Activated B cell treated with CpG ODN at 0.5 μM for 24 hours (primary cell): ENCODE measurements around the gene NPW. TPM values are rescaled to one million over a fixed set of nuclear protein-coding genes. Genes with fewer than 3 reads are reported as not detected.
A peak's percentile ranks its signal among the peaks of the same experiment; 100 is the strongest.

Source experiments
- ATAC-seq: fragments of 200-7000 bp; cut with Tn5 transposase; one replicate; pipeline ENCODE4 v1.10.0; 2021; ENCODE audit warnings: low read depth, mild to moderate bottlenecking, moderate library complexity
- CTCF ChIA-PET: fragments of 350-600 bp; sonication (Branson Sonifier 250); formaldehyde crosslinking; loops from one replicate; lab custom pipeline; 2021; ENCODE audit warnings: antibody characterized with exemption; lab: Charles Lee
- POLR2A ChIA-PET: fragments of 350-600 bp; sonication (Branson Sonifier 250); formaldehyde crosslinking; loops from one replicate; lab custom pipeline; 2021; ENCODE audit warnings: antibody characterized with exemption; lab: Charles Lee
- DNase-seq: peaks from one replicate; pipeline ENCODE4 v3.0.0; 2022
- H3K27ac Mint-ChIP-seq: one replicate; pipeline ENCODE4 v1.8.0; 2020; ENCODE audit warnings: mixed read lengths
- H3K27me3 Mint-ChIP-seq: one replicate; pipeline ENCODE4 v1.8.0; 2021; ENCODE audit warnings: mixed read lengths
- H3K36me3 Mint-ChIP-seq: one replicate; pipeline ENCODE4 v1.8.0; 2021; ENCODE audit warnings: low read depth, mixed read lengths
- H3K4me1 Mint-ChIP-seq: one replicate; pipeline ENCODE4 v1.8.0; 2021; ENCODE audit warnings: mixed read lengths
- H3K4me3 Mint-ChIP-seq: one replicate; pipeline ENCODE4 v1.8.0; 2020; ENCODE audit warnings: mild to moderate bottlenecking, mixed read lengths
- H3K9me3 Mint-ChIP-seq: one replicate; pipeline ENCODE4 v1.8.0; 2020; ENCODE audit warnings: mixed read lengths
- intact Hi-C: fragments of 100-400 bp; cut with micrococcal nuclease; formaldehyde crosslinking; loops from one replicate; pipeline ENCODE4 v1.15.1; 2024
- total RNA-seq: library from RNA; stranded (reverse); gene quantifications from 2 replicates; pipeline ENCODE4 v1.2.3, GENCODE V29; 2022
- TF ChIP-seq, protein P1 (sequence below): fragments of 200-600 bp; IDR thresholded peaks from one replicate; pipeline ENCODE4 v1.8.0; 2022; ENCODE audit warnings: antibody characterized with exemption, mild to moderate bottlenecking

The NPW gene
- total RNA-seq, 1 donor from 2014 or later, result 1.5 TPM

DNA sequence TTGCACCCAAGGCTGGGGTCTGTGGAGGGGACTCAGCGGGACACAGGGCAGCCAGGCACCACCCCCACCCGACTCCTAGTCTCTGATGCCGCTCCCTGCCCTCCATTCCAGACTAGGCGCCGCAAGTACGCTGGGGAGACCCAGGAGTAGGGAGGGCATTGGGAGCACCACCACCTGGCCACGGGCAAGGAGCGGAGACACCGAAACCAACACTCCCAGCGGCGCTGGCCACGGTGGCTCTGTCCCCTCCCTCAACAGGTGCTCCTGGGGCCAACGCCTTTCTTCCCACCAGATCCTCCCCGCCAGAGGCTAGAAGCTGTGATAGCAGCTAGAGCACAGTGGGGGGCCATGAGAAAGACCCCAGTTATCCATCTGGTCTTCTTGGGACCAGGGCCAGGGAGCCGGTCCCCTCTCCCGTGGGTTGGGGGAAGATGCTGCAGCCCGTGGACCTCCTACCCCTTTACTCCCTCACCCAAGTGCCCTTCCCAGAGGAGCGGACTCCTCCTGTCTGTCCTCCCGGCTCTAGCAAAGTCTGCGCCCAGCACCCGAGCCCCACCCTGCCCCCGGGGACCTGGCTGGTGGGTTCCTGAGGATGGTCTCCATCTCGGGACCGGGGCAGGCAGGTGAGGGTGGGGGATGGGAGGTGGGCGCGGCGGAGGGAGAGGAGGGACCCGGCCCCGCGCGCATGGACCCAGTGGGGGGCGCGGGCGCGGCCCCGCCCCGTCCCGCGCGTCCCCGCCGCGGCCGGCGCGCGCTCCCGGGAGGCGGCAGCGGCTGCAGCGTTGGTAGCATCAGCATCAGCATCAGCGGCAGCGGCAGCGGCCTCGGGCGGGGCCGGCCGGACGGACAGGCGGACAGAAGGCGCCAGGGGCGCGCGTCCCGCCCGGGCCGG, 30.1 kb upstream of the NPW start, which contains the start of gene SYNGR3:
TSS of gene SYNGR3 (plus strand) at position 762 of the 892 bp plus-strand sequence. CDS start 133 bp downstream, outside the sequence.
- ChIA-PET CTCF (interaction anchor here (1.9 kb wide), 1 partner anchor 14 kb away, joined by 4 read pairs; no protein-coding TSS in a partner anchor), POLR2A (interaction anchor here (0.7 to 21.9 kb wide), 8 partner anchors 8 to 226 kb away, joined by 3 to 351 read pairs (median 10); partner anchors contain the start of genes MLST8, NDUFB10, NOXO1 and PGP)
- peaks cover 38% of the 10 kb centered on the region for H3K4me1 Mint-ChIP-seq
- ATAC-seq, result no peak
- intact Hi-C loops, result loop anchor here (5.0 kb wide), 1 partner anchor 377 kb away; the partner anchor contains the start of genes CRAMP1 and IFT140
- H3K27ac Mint-ChIP-seq, result peak within 1 kb of the TSS; percentile 88
- TF ChIP-seq, protein P1, sequence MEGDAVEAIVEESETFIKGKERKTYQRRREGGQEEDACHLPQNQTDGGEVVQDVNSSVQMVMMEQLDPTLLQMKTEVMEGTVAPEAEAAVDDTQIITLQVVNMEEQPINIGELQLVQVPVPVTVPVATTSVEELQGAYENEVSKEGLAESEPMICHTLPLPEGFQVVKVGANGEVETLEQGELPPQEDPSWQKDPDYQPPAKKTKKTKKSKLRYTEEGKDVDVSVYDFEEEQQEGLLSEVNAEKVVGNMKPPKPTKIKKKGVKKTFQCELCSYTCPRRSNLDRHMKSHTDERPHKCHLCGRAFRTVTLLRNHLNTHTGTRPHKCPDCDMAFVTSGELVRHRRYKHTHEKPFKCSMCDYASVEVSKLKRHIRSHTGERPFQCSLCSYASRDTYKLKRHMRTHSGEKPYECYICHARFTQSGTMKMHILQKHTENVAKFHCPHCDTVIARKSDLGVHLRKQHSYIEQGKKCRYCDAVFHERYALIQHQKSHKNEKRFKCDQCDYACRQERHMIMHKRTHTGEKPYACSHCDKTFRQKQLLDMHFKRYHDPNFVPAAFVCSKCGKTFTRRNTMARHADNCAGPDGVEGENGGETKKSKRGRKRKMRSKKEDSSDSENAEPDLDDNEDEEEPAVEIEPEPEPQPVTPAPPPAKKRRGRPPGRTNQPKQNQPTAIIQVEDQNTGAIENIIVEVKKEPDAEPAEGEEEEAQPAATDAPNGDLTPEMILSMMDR, result no peak
- peak; percentile 38 for DNase-seq
- H3K36me3 Mint-ChIP-seq, result peaks cover 16% of the 10 kb centered on the region
- H3K9me3 Mint-ChIP-seq, result no peaks in the 10 kb centered on the region
- peak within 1 kb of the TSS; percentile 82 for H3K4me3 Mint-ChIP-seq
- no peaks in the 10 kb centered on the region for H3K27me3 Mint-ChIP-seq

DNA sequence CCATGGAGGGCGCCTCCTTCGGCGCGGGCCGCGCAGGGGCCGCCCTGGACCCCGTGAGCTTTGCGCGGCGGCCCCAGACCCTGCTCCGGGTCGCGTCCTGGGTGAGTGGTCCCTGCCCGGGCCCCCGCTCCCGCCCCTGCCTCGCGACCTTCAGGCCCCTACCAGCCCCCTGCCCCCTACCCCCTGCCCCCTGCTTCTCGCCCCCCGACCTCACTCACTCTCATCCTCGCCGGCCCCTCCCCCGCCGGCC, 29.6 kb upstream of the NPW start:
- POLR2A ChIA-PET, result interaction anchor here (1.2 to 21.9 kb wide), 10 partner anchors 9 to 225 kb away, joined by 3 to 351 read pairs (median 14); partner anchors contain the start of genes MLST8, MSRB1, NDUFB10 and NOXO1
- Mint-ChIP-seq H3K36me3 (peaks cover 16% of the 10 kb centered on the region), H3K27me3 (no peaks in the 10 kb centered on the region), H3K27ac (no peak overlapping the region), H3K4me3 (no peak overlapping the region), H3K9me3 (no peaks in the 10 kb centered on the region), H3K4me1 (peaks cover 32% of the 10 kb centered on the region)
- ATAC-seq (no peak), DNase-seq (no peak)
- CTCF ChIA-PET, result no interaction called here
- TF ChIP-seq, protein P1, result no peak
- intact Hi-C loops, result loop anchor here (5.0 kb wide), 1 partner anchor 378 kb away; the partner anchor contains the start of genes CRAMP1 and IFT140

DNA sequence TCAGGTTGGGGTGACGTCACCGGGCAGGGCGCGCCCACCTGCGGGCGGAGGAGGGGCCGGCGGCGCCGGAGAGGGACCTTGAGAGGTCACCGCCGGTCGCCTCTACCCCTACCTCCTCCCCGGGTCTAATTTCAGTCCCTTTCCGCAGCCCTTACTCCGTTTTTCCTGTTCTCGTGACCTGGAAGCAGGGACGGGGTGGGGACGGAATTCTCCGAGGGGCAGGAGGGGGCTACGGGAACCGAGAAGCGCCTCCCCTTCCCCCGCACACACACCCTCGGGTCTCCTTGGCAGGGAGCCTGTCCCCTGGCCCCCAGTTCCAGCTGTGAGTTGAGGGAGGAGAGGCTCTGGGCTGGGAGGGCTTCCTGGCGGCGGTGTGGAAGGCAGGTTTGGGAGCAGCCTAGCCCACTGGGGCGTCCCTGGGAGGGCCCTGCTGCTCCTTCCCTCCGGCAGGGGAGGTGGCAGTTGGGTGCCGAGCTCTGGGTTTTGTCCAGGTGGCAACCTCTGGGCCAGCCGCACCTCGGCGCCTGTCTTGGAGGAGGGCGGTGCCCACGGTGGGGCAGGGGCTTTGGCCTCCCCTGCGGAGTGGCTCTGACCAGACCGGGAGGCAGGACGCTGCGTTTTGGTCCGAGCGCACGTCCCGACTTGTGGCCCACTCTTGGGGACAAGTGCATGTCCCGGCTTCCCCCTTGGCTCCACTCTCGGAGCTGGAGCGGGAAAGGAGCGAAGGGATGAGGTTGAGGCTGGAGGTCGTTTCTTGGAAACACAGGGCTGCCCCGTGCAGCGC, 29.0 kb upstream of the NPW start:
- peaks cover 29% of the 10 kb centered on the region for H3K4me1 Mint-ChIP-seq
- H3K36me3 Mint-ChIP-seq, result peaks cover 18% of the 10 kb centered on the region
- intact Hi-C loops, result loop anchor here (5.0 kb wide), 1 partner anchor 378 kb away; the partner anchor contains the start of genes CRAMP1 and IFT140
- peak overlapping the region; percentile 82 for H3K4me3 Mint-ChIP-seq
- ATAC-seq, result no peak
- H3K27ac Mint-ChIP-seq, result peak overlapping the region; percentile 88
- TF ChIP-seq, protein P1, result no peak
- ChIA-PET POLR2A (interaction anchor here (0.6 to 21.9 kb wide), 19 partner anchors 9 to 892 kb away, joined by 3 to 351 read pairs (median 5); partner anchors contain the start of genes EME2, FLYWCH2, MLST8 and MRPS34), CTCF (interaction anchor here (0.9 kb wide), 1 partner anchor 150 kb away, joined by 3 read pairs; no protein-coding TSS in a partner anchor)
- peak; percentile 64 for DNase-seq
- no peaks in the 10 kb centered on the region for H3K27me3 Mint-ChIP-seq
- H3K9me3 Mint-ChIP-seq, result no peaks in the 10 kb centered on the region

DNA sequence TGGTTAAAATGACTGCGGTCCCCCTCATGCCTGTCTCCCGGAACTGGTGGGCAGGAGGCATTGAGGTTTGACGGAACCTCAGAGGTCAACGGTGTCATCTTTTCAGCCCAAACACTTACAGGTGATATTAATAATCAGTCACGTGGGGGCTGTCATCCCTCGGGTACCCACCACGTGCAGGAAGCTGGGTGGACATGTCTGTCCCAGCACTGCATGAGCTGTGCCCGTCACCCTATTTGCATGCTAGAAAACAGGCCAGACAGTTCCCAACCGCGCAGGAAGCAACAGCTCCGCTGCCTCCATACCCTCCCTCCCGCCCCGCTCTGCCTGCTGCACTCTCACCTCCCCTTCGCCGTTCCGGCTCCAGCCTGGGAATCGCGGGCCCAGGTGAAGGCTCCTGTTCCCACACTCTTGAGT, 28.4 kb upstream of the NPW start:
- peaks cover 29% of the 10 kb centered on the region for H3K4me1 Mint-ChIP-seq

More for the DNA sequence above, 28.4 kb upstream of the NPW start:
- Mint-ChIP-seq H3K9me3 (no peaks in the 10 kb centered on the region), H3K27ac (peak overlapping the region; percentile 88), H3K4me3 (peak overlapping the region; percentile 82), H3K27me3 (no peaks in the 10 kb centered on the region), H3K36me3 (peaks cover 13% of the 10 kb centered on the region)
- intact Hi-C loops, result loop anchor here (5.0 kb wide), 1 partner anchor 379 kb away; the partner anchor contains the start of genes CRAMP1 and IFT140
- POLR2A ChIA-PET, result interaction anchor here (0.6 to 21.9 kb wide), 20 partner anchors 10 to 892 kb away, joined by 3 to 351 read pairs (median 4); partner anchors contain the start of genes EME2, FLYWCH2, MLST8 and MRPS34
- ATAC-seq (peak; percentile 54), DNase-seq (peak; percentile 57)
- CTCF ChIA-PET, result interaction anchor here (0.9 to 1.1 kb wide), 2 partner anchors 14 to 149 kb away, joined by 3 read pairs; no protein-coding TSS in a partner anchor
- TF ChIP-seq, protein P1, result no peak
